Measurements from ENCODE around the gene ARHGEF10L.

Gene ARHGEF10L

GRCh38 chr1:17558954-17559614, 19.6 kb downstream of the ARHGEF10L start:
- TF ChIP-seq CTCF (IDR thresholded peaks at IDR 0.05; ENCODE audit: extremely low read depth, missing control alignments), result no peak
- no peak for DNase-seq (ENCODE audit: low spot score)

DNA sequence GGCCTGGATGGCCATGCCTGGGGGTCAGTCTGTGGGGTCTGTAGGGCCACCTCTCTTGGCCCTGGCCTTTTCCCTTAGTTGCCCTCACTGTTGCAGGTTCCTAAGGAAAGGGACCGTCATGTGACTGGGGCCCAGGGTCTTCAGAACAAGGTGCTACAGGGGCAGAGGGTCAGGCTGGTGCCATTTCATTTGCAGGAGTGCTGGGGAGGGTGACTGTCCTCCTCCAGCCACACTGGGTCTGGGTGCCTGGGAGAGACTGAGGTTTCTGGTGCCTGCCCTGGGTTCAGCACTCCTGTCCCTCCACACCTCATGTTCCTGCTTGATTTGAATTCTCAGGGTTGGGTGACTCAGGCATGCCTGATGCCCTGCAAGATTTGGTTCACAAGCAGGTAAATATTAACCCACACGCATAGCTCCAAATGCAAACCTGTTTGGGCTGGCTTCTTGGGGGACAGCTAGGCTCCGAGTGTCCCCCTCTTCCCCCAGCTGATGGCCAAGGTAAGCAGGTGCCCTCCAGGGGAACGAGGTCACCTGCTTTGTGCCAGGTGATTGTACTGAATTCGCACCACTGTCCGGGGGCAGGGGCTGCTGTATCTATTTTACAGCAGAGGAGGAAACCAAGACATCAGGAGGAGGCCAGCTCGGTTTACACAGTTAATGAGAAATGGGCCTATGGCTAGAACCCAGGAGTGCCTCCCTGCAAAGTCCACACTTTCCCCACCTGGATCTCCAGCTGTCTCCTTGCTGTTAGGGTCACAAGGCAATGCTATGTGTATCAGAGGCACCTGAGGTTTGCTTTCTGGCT, 20.3 kb downstream of the ARHGEF10L start:
- no peak for TF ChIP-seq CTCF (IDR thresholded peaks at IDR 0.05; ENCODE audit: extremely low read depth, missing control alignments)
- no peak for DNase-seq (ENCODE audit: low spot score)

DNA sequence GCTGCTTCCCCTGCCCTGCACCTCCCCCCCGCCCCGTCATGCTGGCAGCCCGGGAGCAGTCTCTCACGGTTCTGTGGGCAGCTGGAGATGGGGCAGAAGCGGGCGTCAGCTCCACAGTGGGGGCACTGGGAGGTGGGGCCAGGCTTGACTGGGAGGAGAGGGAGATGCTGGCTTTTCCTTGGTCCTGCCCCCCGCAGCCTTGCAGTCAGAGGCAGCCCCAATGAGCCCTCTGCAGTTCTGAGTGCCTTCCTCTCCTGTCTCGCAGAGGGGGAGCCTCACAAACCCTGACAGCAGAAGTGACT, 21.7 kb downstream of the ARHGEF10L start:
- DNase-seq (ENCODE audit: low spot score), result no peak

DNA sequence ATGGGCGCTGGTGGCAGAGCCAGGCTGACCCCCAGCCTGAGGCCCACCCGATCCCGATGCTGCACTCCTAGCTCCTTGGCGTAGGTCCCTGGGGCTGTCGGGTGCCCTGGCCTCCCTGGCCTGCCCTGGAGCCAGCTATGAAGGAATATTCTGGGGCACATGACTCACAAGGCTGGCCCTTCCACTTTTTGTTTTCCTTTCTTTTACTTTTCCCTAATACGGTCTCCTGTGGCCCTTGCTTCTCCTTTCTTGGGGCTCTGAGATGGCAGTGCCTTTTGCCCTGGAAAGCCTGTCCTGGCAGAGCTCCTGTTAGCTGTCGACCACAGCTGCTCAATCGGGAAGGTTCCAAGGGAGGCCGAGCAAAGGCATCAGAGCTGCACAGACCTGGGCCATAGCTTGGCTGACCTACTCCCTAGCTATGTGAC, 22.1 kb downstream of the ARHGEF10L start:
- no peak for TF ChIP-seq CTCF (IDR thresholded peaks at IDR 0.05; ENCODE audit: extremely low read depth, missing control alignments)
- DNase-seq (ENCODE audit: low spot score), result no peak

More for the DNA sequence above, 21.7 kb downstream of the ARHGEF10L start:
- TF ChIP-seq CTCF (IDR thresholded peaks at IDR 0.05; ENCODE audit: extremely low read depth, missing control alignments), result no peak

GRCh38 chr1:17562375-17562774, 22.9 kb downstream of the ARHGEF10L start:
- DNase-seq (ENCODE audit: low spot score), result no peak
- TF ChIP-seq CTCF (IDR thresholded peaks at IDR 0.05; ENCODE audit: extremely low read depth, missing control alignments), result no peak

DNA sequence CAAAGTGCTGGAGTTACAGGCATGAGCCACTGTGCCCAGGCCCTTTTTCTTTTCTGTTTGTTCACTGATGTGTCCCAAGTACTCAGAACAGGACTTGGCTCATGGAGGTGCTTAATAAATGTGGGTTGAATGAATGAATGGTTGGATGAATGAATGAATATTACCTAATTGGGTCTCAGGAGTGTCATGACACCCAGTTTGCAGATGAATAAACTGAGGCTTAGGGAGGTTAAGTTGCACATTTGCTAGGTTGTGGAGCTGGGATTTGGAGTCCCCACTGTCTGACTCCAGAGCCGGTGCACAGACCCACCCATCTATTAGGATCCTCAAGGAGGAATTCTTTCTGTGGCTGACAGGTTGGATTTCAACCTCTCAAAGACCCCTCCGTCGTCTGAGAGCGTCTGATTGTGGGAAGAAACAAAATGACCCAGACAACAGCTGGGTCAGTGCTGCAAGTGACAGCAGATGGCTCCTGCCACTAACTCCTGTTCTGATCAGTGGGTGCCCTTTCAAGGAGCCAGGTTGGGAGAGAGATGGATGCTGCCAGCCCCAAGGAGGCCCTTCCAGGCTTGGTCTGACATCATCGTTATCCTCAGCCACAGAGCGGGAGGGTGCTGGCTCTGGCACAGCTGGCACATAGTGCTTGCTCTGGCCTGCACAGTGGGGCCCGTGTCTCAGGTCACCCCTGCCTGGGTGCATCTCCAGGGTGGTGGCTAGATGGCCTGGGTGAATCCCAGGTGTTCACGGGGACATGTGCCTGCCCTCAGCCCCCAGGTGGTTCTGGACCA, 24.2 kb downstream of the ARHGEF10L start:
- no peak for DNase-seq (ENCODE audit: low spot score)
- no peak for TF ChIP-seq CTCF (IDR thresholded peaks at IDR 0.05; ENCODE audit: extremely low read depth, missing control alignments)

Measured in GM20000 (cell line).